B cell (primary cell): ENCODE results near the gene ZNF827. TPM values are rescaled to one million over a fixed set of nuclear protein-coding genes. Genes with fewer than 3 reads are reported as not detected.

Source experiments
- ATAC-seq: fragments of 200-7000 bp; cut with Tn5 transposase; one replicate; pipeline ENCODE4 v1.10.0; 2021; ENCODE audit warnings: low read depth, mild to moderate bottlenecking, moderate number of reproducible peaks, moderate library complexity
- CTCF ChIA-PET: fragments of 350-600 bp; sonication (Branson Sonifier 250); formaldehyde crosslinking; loops from one replicate; lab custom pipeline; 2021; ENCODE audit warnings: antibody characterized with exemption, inconsistent platforms; lab: Charles Lee
- POLR2A ChIA-PET: fragments of 350-600 bp; sonication (Branson Sonifier 250); formaldehyde crosslinking; loops from one replicate; lab custom pipeline; 2021; ENCODE audit warnings: antibody characterized with exemption; lab: Charles Lee
- DNase-seq: peaks from one replicate; pipeline ENCODE4 v3.0.0; 2013
- H2AFZ ChIP-seq: 2 replicates; pipeline ENCODE4 v1.6.1; 2012; ENCODE audit warnings: mild to moderate bottlenecking, low read depth, low read length; ENCODE audit not compliant: insufficient read depth, poor library complexity, severe bottlenecking
- H3K27ac ChIP-seq, 2 donors: 1 replicate in 1 of 2; 2 replicates in 1 of 2; pipeline ENCODE4 v1.5.1; 2012 to 2013; ENCODE audit warnings: low read length in 2 of 2, mild to moderate bottlenecking in 2 of 2, moderate library complexity in 1 of 2
- H3K27me3 ChIP-seq, 4 experiments: fragments of 200-600 bp in 1 of 4; sonication (generic) in 1 of 4; replicated peaks in 1 of 4; 1 replicate in 2 of 4; 2 replicates in 2 of 4; pipeline versions ENCODE4 v1.6.1 to v1.7.0; 2013 to 2016; ENCODE audit warnings: low read length in 3 of 4, mild to moderate bottlenecking in 2 of 4, mixed read lengths in 1 of 4, moderate library complexity in 1 of 4; ENCODE audit not compliant: insufficient read depth in 4 of 4, control insufficient read depth in 3 of 4; ENCODE audit errors: control extremely low read depth in 1 of 4
- H3K36me3 ChIP-seq, 2 experiments: replicated peaks in 1 of 2; 1 replicate in 1 of 2; 2 replicates in 1 of 2; pipeline versions ENCODE4 v1.6.1 to v1.7.1; 2013; ENCODE audit warnings: low read length in 1 of 2; ENCODE audit not compliant: insufficient read depth in 2 of 2, control insufficient read depth in 1 of 2; ENCODE audit errors: control extremely low read depth in 1 of 2, extremely low read depth in 1 of 2
- H3K4me1 ChIP-seq, 2 donors: fragments of 200-600 bp in 1 of 2; sonication (generic) in 1 of 2; 1 replicate in 1 of 2; 2 replicates in 1 of 2; pipeline versions ENCODE4 v1.5.1 to v1.6.1; 2013 to 2017; ENCODE audit warnings: low read length in 2 of 2; ENCODE audit not compliant: control insufficient read depth in 2 of 2, insufficient read depth in 2 of 2
- H3K4me2 ChIP-seq: replicated peaks from 2 replicates; pipeline ENCODE3; 2012; ENCODE audit warnings: mild to moderate bottlenecking, low read depth, low read length; ENCODE audit not compliant: poor library complexity, severe bottlenecking
- H3K4me3 ChIP-seq, 5 experiments: fragments of 200-600 bp in 1 of 5; sonication (generic) in 1 of 5; 1 replicate in 3 of 5; 2 replicates in 2 of 5; pipeline versions ENCODE4 v1.5.1 to v1.7.0; 2011 to 2016; ENCODE audit warnings: low read length in 4 of 5, mild to moderate bottlenecking in 4 of 5, low read depth in 2 of 5, control low read depth in 1 of 5, moderate library complexity in 1 of 5; ENCODE audit not compliant: insufficient read depth in 1 of 5; ENCODE audit errors: control extremely low read depth in 1 of 5, extremely low read depth in 1 of 5
- H3K79me2 ChIP-seq: fragments of 200-600 bp; sonication (generic); one replicate; pipeline ENCODE4 v1.6.0; 2016; ENCODE audit warnings: low read length; ENCODE audit not compliant: control insufficient read depth, insufficient read depth
- H3K9ac ChIP-seq: fragments of 200-600 bp; sonication (generic); 2 replicates; pipeline ENCODE4 v1.6.1; 2017; ENCODE audit warnings: mild to moderate bottlenecking, low read length, moderate library complexity
- H3K9me3 ChIP-seq, 3 donors: one replicate each; pipeline versions ENCODE4 v1.6.1 to v1.7.1; 2013; ENCODE audit warnings: low read length in 2 of 3; ENCODE audit not compliant: control insufficient read depth in 2 of 3, insufficient read depth in 1 of 3; ENCODE audit errors: control extremely low read depth in 1 of 3
- H4K20me1 ChIP-seq: 2 replicates; pipeline ENCODE4 v1.6.0; 2012; ENCODE audit warnings: mild to moderate bottlenecking, low read length; ENCODE audit not compliant: insufficient read depth, control insufficient read depth, poor library complexity, severe bottlenecking
- H3K27ac Mint-ChIP-seq: one replicate; pipeline ENCODE4 v1.8.0; 2021; ENCODE audit warnings: mixed read lengths
- H3K27me3 Mint-ChIP-seq: one replicate; pipeline ENCODE4 v1.8.0; 2021; ENCODE audit warnings: mixed read lengths
- H3K4me1 Mint-ChIP-seq: one replicate; pipeline ENCODE4 v1.8.0; 2021; ENCODE audit warnings: mixed read lengths
- H3K4me3 Mint-ChIP-seq: one replicate; pipeline ENCODE4 v1.8.0; 2021; ENCODE audit warnings: mixed read lengths
- H3K9me3 Mint-ChIP-seq: one replicate; pipeline ENCODE4 v1.8.0; 2022; ENCODE audit warnings: mixed read lengths; ENCODE audit not compliant: insufficient read depth
- EZH2 ChIP-seq: IDR thresholded peaks from 2 replicates; pipeline ENCODE4 v1.6.1; 2012; ENCODE audit warnings: borderline replicate concordance, low read depth, mild to moderate bottlenecking, moderate library complexity, low read length; ENCODE audit not compliant: insufficient read depth, poor library complexity, severe bottlenecking
- WGBS: methylation state at CpG from one replicate; pipeline ENCODE4 v1.1.5; 2013; ENCODE audit warnings: missing lambda C conversion rate; ENCODE audit not compliant: insufficient coverage; 5-methylcytosine and 5-hydroxymethylcytosine counted together
- intact Hi-C: fragments of 100-400 bp; cut with micrococcal nuclease; formaldehyde crosslinking; loops from one replicate; pipeline ENCODE4 v1.10.0; 2022
- polyA plus RNA-seq: library from polyadenylated mRNA; depleted of rRNA; stranded (reverse); fragments of >200 nt; gene quantifications from 2 replicates; pipeline ENCODE4 v1.2.3, GENCODE V29; 2012
- total RNA-seq, 2 donors: library from RNA; stranded (reverse); fragments of 120-200 nt in 1 of 2; gene quantifications; 1 replicate in 1 of 2; 2 replicates in 1 of 2; pipeline versions ENCODE4 v1.2.3 to v1.2.4, GENCODE V29; 2013 to 2022
- TF ChIP-seq, protein P1 (sequence below): fragments of 200-600 bp; IDR thresholded peaks from one replicate; pipeline ENCODE4 v1.8.0; 2022; ENCODE audit warnings: antibody characterized with exemption, mild to moderate bottlenecking

Gene ZNF827
- total and polyA plus RNA-seq, 2 donors (not counting 1 experiment from before 2014, with no cell fraction given) = 20.6 to 30.1 TPM

DNA sequence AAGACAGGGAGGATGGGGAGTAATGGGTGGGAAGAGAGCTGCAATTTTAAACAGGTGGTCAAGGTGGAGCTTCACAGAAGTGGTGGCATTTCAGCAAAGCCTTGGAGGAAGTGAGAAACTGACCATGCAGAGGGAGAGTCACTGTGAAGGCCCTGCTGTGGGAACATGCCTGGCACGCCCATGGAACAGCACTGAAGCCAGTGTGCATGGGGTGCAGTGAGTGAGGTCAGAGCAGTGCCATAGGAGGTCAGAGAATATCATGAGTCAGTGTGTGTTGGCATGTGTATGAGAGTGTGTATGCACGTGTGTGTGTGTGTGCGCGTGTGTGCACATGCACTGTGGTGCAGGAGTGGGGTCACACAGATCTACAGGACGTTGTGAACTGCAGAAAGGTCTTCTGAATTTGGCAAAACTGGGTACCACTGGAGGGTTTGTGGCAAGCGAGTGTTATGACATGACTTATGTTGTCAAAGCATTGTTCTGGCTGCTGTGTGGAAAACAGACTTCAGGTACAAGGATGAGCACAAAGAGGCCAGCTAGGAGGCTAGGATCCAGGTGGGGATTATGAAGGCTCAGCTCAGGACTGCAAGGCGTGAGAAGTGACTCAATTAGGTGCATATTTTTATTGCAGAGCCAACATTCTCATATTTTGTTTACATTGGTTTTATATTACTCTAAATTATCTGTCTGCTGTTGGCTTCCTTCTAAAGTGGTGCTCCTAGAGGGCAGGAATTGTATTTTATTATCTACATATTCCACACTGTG is 34.0 kb downstream of the ZNF827 start:
- Mint-ChIP-seq H3K4me3 (no peak overlapping the region), H3K4me1 (peaks cover 27% of the 10 kb centered on the region)

DNA sequence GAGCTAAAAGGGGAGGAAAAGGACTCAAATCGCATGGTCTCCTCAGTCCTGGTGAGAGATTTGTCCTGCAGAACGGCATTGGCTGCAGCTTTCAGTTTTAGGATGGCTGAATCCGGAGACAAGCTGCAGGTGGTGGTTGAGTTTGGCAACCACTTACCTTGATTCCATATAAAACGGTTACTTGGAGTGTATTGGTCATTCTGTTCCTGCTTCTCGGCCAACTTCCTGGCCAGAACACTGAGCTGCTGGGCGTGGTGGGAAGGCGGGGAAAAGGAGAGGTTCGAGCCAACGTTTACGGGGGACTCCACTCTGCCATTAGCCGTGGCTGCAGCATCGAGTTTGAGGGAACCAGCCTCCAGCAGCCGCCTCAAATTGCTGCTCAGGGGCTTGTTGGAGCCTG is 36.1 kb downstream of the ZNF827 start:
- Histone ChIP-seq H2AFZ (no peak overlapping the region), H3K4me3 (no peak overlapping the region), H3K27me3 (no peaks in the 10 kb centered on the region), H4K20me1 (no peaks in the 10 kb centered on the region), H3K36me3 (peaks cover 3 to 12% of the 10 kb centered on the region in 2 experiments), H3K27ac (no peak overlapping the region), H3K4me2 (no peak overlapping the region), H3K4me1 (no peaks in the 10 kb centered on the region), H3K79me2 (peaks cover 41% of the 10 kb centered on the region), H3K9me3 (no peaks in the 10 kb centered on the region), H3K9ac (no peak overlapping the region)
- Mint-ChIP-seq H3K27ac (no peak overlapping the region), H3K9me3 (no peaks in the 10 kb centered on the region), H3K27me3 (no peaks in the 10 kb centered on the region), H3K4me3 (no peak overlapping the region), H3K4me1 (peaks cover 16% of the 10 kb centered on the region)
- 94% methylated on average over 13 of the region's 13 CpGs for WGBS
- ChIA-PET POLR2A (no interaction called here), CTCF (no interaction called here)
- intact Hi-C loops = no loop called here
- TF ChIP-seq, protein P1, sequence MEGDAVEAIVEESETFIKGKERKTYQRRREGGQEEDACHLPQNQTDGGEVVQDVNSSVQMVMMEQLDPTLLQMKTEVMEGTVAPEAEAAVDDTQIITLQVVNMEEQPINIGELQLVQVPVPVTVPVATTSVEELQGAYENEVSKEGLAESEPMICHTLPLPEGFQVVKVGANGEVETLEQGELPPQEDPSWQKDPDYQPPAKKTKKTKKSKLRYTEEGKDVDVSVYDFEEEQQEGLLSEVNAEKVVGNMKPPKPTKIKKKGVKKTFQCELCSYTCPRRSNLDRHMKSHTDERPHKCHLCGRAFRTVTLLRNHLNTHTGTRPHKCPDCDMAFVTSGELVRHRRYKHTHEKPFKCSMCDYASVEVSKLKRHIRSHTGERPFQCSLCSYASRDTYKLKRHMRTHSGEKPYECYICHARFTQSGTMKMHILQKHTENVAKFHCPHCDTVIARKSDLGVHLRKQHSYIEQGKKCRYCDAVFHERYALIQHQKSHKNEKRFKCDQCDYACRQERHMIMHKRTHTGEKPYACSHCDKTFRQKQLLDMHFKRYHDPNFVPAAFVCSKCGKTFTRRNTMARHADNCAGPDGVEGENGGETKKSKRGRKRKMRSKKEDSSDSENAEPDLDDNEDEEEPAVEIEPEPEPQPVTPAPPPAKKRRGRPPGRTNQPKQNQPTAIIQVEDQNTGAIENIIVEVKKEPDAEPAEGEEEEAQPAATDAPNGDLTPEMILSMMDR = no peak
- no peak for TF ChIP-seq EZH2
- ATAC-seq (no peak), DNase-seq (no peak)

More for the DNA sequence above, 34.0 kb downstream of the ZNF827 start:
- Histone ChIP-seq H3K27me3 (no peaks in the 10 kb centered on the region), H3K9ac (no peak overlapping the region), H3K36me3 (peaks cover 3 to 12% of the 10 kb centered on the region in 2 experiments), H3K4me3 (no peak overlapping the region), H3K4me2 (no peak overlapping the region), H3K4me1 (no peaks in the 10 kb centered on the region), H4K20me1 (no peaks in the 10 kb centered on the region), H3K27ac (no peak overlapping the region), H3K79me2 (peaks cover 48% of the 10 kb centered on the region), H2AFZ (no peak overlapping the region), H3K9me3 (no peaks in the 10 kb centered on the region)
- no peak for TF ChIP-seq EZH2
- TF ChIP-seq, protein P1 = no peak
- no peaks in the 10 kb centered on the region for H3K27me3 Mint-ChIP-seq
- ChIA-PET POLR2A (no interaction called here), CTCF (no interaction called here)
- ATAC-seq (no peak), DNase-seq (no peak)
- no peak overlapping the region for H3K27ac Mint-ChIP-seq
- WGBS = 97% methylated on average over 6 of the region's 7 CpGs
- intact Hi-C loops = no loop called here
- no peaks in the 10 kb centered on the region for H3K9me3 Mint-ChIP-seq
